Activated CD8-positive, alpha-beta T cell treated with anti-CD3 and anti-CD28 coated beads, Interleukin-2, amount 10 ng/mL, durations not matched to agents 7 days and 5 days (primary cell): ENCODE data around the gene DAG1. TPM values are rescaled to one million over a fixed set of nuclear protein-coding genes. Genes with fewer than 3 reads are reported as not detected.

ENCODE experiments used
- ATAC-seq: fragments of 150-1000 bp; cut with Tn5 transposase; one replicate; pipeline ENCODE4 v1.10.0; 2021; ENCODE audit warnings: moderate library complexity
- CTCF ChIA-PET: fragments of 350-600 bp; sonication (Branson Sonifier 250); formaldehyde crosslinking; loops from one replicate; lab custom pipeline; 2021; ENCODE audit warnings: antibody characterized with exemption; lab: Charles Lee
- POLR2A ChIA-PET: fragments of 350-600 bp; sonication (Branson Sonifier 250); formaldehyde crosslinking; loops from one replicate; lab custom pipeline; 2021; ENCODE audit warnings: antibody characterized with exemption; lab: Charles Lee
- DNase-seq: peaks from one replicate; pipeline ENCODE4 v3.0.0-alpha.2; 2020
- H3K27ac Mint-ChIP-seq: one replicate; pipeline ENCODE4 v1.8.0; 2021; ENCODE audit warnings: mild to moderate bottlenecking, mixed read lengths
- H3K27me3 Mint-ChIP-seq: one replicate; pipeline ENCODE4 v1.8.0; 2021; ENCODE audit warnings: low read depth, mixed read lengths
- H3K36me3 Mint-ChIP-seq: one replicate; pipeline ENCODE4 v1.8.0; 2021; ENCODE audit warnings: low read depth, mixed read lengths
- H3K4me1 Mint-ChIP-seq: one replicate; pipeline ENCODE4 v1.8.0; 2021; ENCODE audit warnings: low read depth, mixed read lengths
- H3K4me3 Mint-ChIP-seq: one replicate; pipeline ENCODE4 v1.8.0; 2021; ENCODE audit warnings: mild to moderate bottlenecking, mixed read lengths
- H3K9me3 Mint-ChIP-seq: one replicate; pipeline ENCODE4 v1.8.0; 2022; ENCODE audit warnings: mixed read lengths; ENCODE audit not compliant: insufficient read depth
- total RNA-seq, 2 experiments: library from RNA; stranded (reverse); gene quantifications; one replicate each; pipeline ENCODE4 v1.2.3, GENCODE V29; 2021

Gene DAG1
- total RNA-seq, result 10 to 100 TPM; 18.8 to 19.7 TPM

- Mint-ChIP-seq H3K4me1 (peaks cover 23% of the 10 kb centered on the region), H3K27me3 (no peaks in the 10 kb centered on the region), H3K27ac (peak within 1 kb of the TSS; percentile 88), H3K36me3 (peaks cover 20% of the 10 kb centered on the region), H3K4me3 (peak within 1 kb of the TSS; percentile 86), H3K9me3 (no peaks in the 10 kb centered on the region)
- CTCF ChIA-PET, result interaction anchor here (1.0 to 3.6 kb wide), 8 partner anchors 14 to 202 kb away, joined by 3 to 16 read pairs (median 7); partner anchors contain the start of gene USP4
- DNase-seq (peak; percentile 96), ATAC-seq (peak; percentile 92)
- POLR2A ChIA-PET, result interaction anchor here (0.6 to 2.1 kb wide), 10 partner anchors 11 to 753 kb away, joined by 3 to 7 read pairs (median 4); partner anchors contain the start of genes IP6K2, NDUFAF3, QRICH1 and TCTA
These were observed at the start of gene DAG1 for GRCh38 chr3:49469936-49470713. Gene DAG1, plus strand, starts transcription at chr3:49470267. Its CDS starts 40,268 bp downstream, at chr3:49510535.

GRCh38 chr3:49421890-49422378 lies 48.1 kb upstream of the DAG1 start:
- H3K36me3 Mint-ChIP-seq, result peaks cover 48% of the 10 kb centered on the region
- H3K27ac Mint-ChIP-seq, result no peak overlapping the region
- H3K4me3 Mint-ChIP-seq, result no peak overlapping the region
- H3K4me1 Mint-ChIP-seq, result peaks cover 66% of the 10 kb centered on the region
- H3K9me3 Mint-ChIP-seq, result no peaks in the 10 kb centered on the region
- H3K27me3 Mint-ChIP-seq, result no peaks in the 10 kb centered on the region
- POLR2A ChIA-PET, result interaction anchor here (0.7 to 1.2 kb wide), 2 partner anchors 10 to 11 kb away, joined by 3 to 14 read pairs; partner anchors contain the start of genes RHOA and TCTA
- ATAC-seq (no peak), DNase-seq (no peak)
- CTCF ChIA-PET, result interaction anchor here (1.4 kb wide), 1 partner anchor 27 kb away, joined by 4 read pairs; no protein-coding TSS in a partner anchor

- H3K4me3 Mint-ChIP-seq, result no peak within 1 kb of the TSS
- peak within 1 kb of the TSS; percentile 25 for H3K27ac Mint-ChIP-seq
- H3K27me3 Mint-ChIP-seq, result no peaks in the 10 kb centered on the region
- ChIA-PET POLR2A (no interaction called here), CTCF (interaction anchor here (1.4 kb wide), 1 partner anchor 27 kb away, joined by 4 read pairs; no protein-coding TSS in a partner anchor)
- H3K4me1 Mint-ChIP-seq, result peaks cover 61% of the 10 kb centered on the region
- peaks cover 41% of the 10 kb centered on the region for H3K36me3 Mint-ChIP-seq
- no peak for DNase-seq
- H3K9me3 Mint-ChIP-seq, result no peaks in the 10 kb centered on the region
- no peak for ATAC-seq
These were observed 47.5 kb upstream of the DAG1 start, which contains the start of gene AMT for GRCh38 chr3:49422379-49423248. Gene AMT, minus strand, starts transcription at chr3:49422473. Its CDS starts 23 bp downstream, at chr3:49422450.

GRCh38 chr3:49424816-49425215 lies 45.3 kb upstream of the DAG1 start:
- CTCF ChIA-PET, result interaction anchor here (0.7 to 2.3 kb wide), 4 partner anchors 9 to 85 kb away, joined by 3 to 8 read pairs (median 4); partner anchors contain the start of gene USP4
- ATAC-seq, result no peak
- Mint-ChIP-seq H3K4me3 (no peak overlapping the region), H3K4me1 (peaks cover 62% of the 10 kb centered on the region), H3K9me3 (no peaks in the 10 kb centered on the region), H3K27me3 (no peaks in the 10 kb centered on the region), H3K27ac (peak overlapping the region; percentile 67), H3K36me3 (peaks cover 28% of the 10 kb centered on the region)
- POLR2A ChIA-PET, result interaction anchor here (8.3 kb wide), 1 partner anchor 11 kb away, joined by 107 read pairs; the partner anchor contains the start of genes RHOA and TCTA
- no peak for DNase-seq

GRCh38 chr3:49427586-49427985 lies 42.5 kb upstream of the DAG1 start:
- no peaks in the 10 kb centered on the region for H3K27me3 Mint-ChIP-seq
- no peak for DNase-seq
- peak overlapping the region; percentile 90 for H3K4me3 Mint-ChIP-seq
- ATAC-seq, result no peak
- CTCF ChIA-PET, result interaction anchor here (1.0 to 1.2 kb wide), 3 partner anchors 11 to 16 kb away, joined by 3 to 6 read pairs (median 4); no protein-coding TSS in a partner anchor
- peak overlapping the region; percentile 77 for H3K27ac Mint-ChIP-seq
- H3K36me3 Mint-ChIP-seq, result peaks cover 17% of the 10 kb centered on the region
- H3K9me3 Mint-ChIP-seq, result no peaks in the 10 kb centered on the region
- POLR2A ChIA-PET, result interaction anchor here (8.3 kb wide), 1 partner anchor 13 kb away, joined by 107 read pairs; the partner anchor contains the start of genes RHOA and TCTA
- peaks cover 46% of the 10 kb centered on the region for H3K4me1 Mint-ChIP-seq

GRCh38 chr3:49428752-49429080 lies 41.4 kb upstream of the DAG1 start:
- Mint-ChIP-seq H3K4me1 (peaks cover 37% of the 10 kb centered on the region), H3K9me3 (no peaks in the 10 kb centered on the region), H3K36me3 (peaks cover 13% of the 10 kb centered on the region), H3K4me3 (peak overlapping the region; percentile 90), H3K27me3 (no peaks in the 10 kb centered on the region), H3K27ac (peak overlapping the region; percentile 93)
- ChIA-PET POLR2A (interaction anchor here (0.7 to 8.3 kb wide), 7 partner anchors 15 to 88 kb away, joined by 3 to 107 read pairs (median 4); partner anchors contain the start of genes RHOA and TCTA), CTCF (interaction anchor here (0.7 to 2.7 kb wide), 9 partner anchors 12 to 406 kb away, joined by 3 to 26 read pairs (median 5); partner anchors contain the start of genes NDUFAF3, TCTA and USP4)
- DNase-seq (no peak), ATAC-seq (peak; percentile 6)

- no peak overlapping the region for H3K4me3 Mint-ChIP-seq
- no peak overlapping the region for H3K27ac Mint-ChIP-seq
- H3K9me3 Mint-ChIP-seq, result no peaks in the 10 kb centered on the region
- H3K4me1 Mint-ChIP-seq, result peaks cover 6% of the 10 kb centered on the region
- ATAC-seq (no peak), DNase-seq (no peak)
- H3K27me3 Mint-ChIP-seq, result no peaks in the 10 kb centered on the region
- ChIA-PET POLR2A (interaction anchor here (0.7 kb wide), 1 partner anchor 78 kb away, joined by 5 read pairs; no protein-coding TSS in a partner anchor), CTCF (no interaction called here)
- H3K36me3 Mint-ChIP-seq, result no peaks in the 10 kb centered on the region
These were observed 35.3 kb upstream of the DAG1 start for GRCh38 chr3:49434731-49435130.

- ChIA-PET CTCF (interaction anchor here (2.5 to 4.2 kb wide), 4 partner anchors 12 to 274 kb away, joined by 8 to 43 read pairs (median 18); partner anchors contain the start of genes KLHDC8B and USP4), POLR2A (no interaction called here)
These were observed 24.7 kb upstream of the DAG1 start for GRCh38 chr3:49445391-49445790.

GRCh38 chr3:49453621-49454020 lies 16.4 kb upstream of the DAG1 start:
- H3K27ac Mint-ChIP-seq, result no peak overlapping the region
- CTCF ChIA-PET, result interaction anchor here (0.9 to 1.3 kb wide), 2 partner anchors 25 to 86 kb away, joined by 3 to 6 read pairs; partner anchors contain the start of gene NICN1
- H3K4me3 Mint-ChIP-seq, result no peak overlapping the region
- DNase-seq, result no peak
- no peaks in the 10 kb centered on the region for H3K36me3 Mint-ChIP-seq
- ATAC-seq, result no peak
- POLR2A ChIA-PET, result interaction anchor here (1.0 kb wide), 1 partner anchor 113 kb away, joined by 3 read pairs; no protein-coding TSS in a partner anchor
- no peaks in the 10 kb centered on the region for H3K9me3 Mint-ChIP-seq
- peaks cover 10% of the 10 kb centered on the region for H3K4me1 Mint-ChIP-seq
- H3K27me3 Mint-ChIP-seq, result no peaks in the 10 kb centered on the region

More at GRCh38 chr3:49445391-49445790, 24.7 kb upstream of the DAG1 start:
- no peaks in the 10 kb centered on the region for H3K27me3 Mint-ChIP-seq
- H3K9me3 Mint-ChIP-seq, result no peaks in the 10 kb centered on the region
- no peaks in the 10 kb centered on the region for H3K36me3 Mint-ChIP-seq
- H3K4me1 Mint-ChIP-seq, result peaks cover 19% of the 10 kb centered on the region
- no peak overlapping the region for H3K27ac Mint-ChIP-seq
- H3K4me3 Mint-ChIP-seq, result no peak overlapping the region
- ATAC-seq, result no peak
- DNase-seq, result no peak

- H3K27me3 Mint-ChIP-seq, result no peaks in the 10 kb centered on the region
- ChIA-PET POLR2A (no interaction called here), CTCF (interaction anchor here (1.0 to 1.6 kb wide), 4 partner anchors 16 to 176 kb away, joined by 3 to 8 read pairs (median 5); partner anchors contain the start of gene DAG1)
- no peak overlapping the region for H3K27ac Mint-ChIP-seq
- no peak overlapping the region for H3K4me3 Mint-ChIP-seq
- H3K36me3 Mint-ChIP-seq, result no peaks in the 10 kb centered on the region
- DNase-seq, result no peak
- ATAC-seq, result no peak
- H3K9me3 Mint-ChIP-seq, result no peaks in the 10 kb centered on the region
- H3K4me1 Mint-ChIP-seq, result peaks cover 3% of the 10 kb centered on the region
These were observed 15.6 kb upstream of the DAG1 start for GRCh38 chr3:49454458-49454857.
